Coronary artery (tissue), 2 donors: ENCODE data around the gene ATP5PD.
"Not testable (repeated sequence)": the region's sequence is repeated elsewhere in the genome, so short reads cannot be mapped to it uniquely, and the experiment has no call there.

Experiments
- DNase-seq: peaks from one replicate; pipeline ENCODE4 v3.0.0-alpha.2; 2017; ENCODE audit warnings: low spot score
- H3K27ac ChIP-seq, 2 donors: fragments of 200-600 bp; sonication (generic); one replicate each; pipeline ENCODE4 v1.5.1; 2016 to 2019
- H3K4me3 ChIP-seq: fragments of 200-600 bp; sonication (generic); 2 replicates; pipeline ENCODE4 v1.5.1; 2016; ENCODE audit warnings: mild to moderate bottlenecking, moderate library complexity
- TF ChIP-seq, protein P1 (sequence below): fragments of 200-600 bp; sonication (generic); IDR thresholded peaks from one replicate; pipeline ENCODE4 v1.5.1; 2019; ENCODE audit warnings: antibody characterized with exemption

The ATP5PD gene

DNA sequence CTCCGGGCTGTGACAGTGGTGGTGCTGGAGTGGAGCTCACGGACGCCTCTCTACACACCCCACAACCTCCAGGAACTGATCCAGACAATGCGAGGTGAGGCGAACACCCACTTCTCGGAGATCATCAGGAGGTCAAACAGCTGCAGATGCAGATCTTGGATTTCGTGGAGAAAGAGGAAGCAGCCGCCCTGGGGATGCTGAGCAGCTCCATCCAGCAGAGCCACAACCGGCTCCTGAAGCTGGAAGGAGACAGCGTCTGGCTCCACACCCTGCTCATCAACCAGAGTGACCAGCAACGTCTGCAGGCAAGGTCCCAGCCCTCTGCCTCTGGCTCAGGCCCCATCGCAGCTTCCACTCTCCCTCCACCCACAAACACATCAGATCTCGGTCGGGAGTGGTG is 27.8 kb upstream of the ATP5PD start:
- Histone ChIP-seq H3K27ac (no peak overlapping the region), H3K4me3 (no peak overlapping the region)
- TF ChIP-seq, protein P1, sequence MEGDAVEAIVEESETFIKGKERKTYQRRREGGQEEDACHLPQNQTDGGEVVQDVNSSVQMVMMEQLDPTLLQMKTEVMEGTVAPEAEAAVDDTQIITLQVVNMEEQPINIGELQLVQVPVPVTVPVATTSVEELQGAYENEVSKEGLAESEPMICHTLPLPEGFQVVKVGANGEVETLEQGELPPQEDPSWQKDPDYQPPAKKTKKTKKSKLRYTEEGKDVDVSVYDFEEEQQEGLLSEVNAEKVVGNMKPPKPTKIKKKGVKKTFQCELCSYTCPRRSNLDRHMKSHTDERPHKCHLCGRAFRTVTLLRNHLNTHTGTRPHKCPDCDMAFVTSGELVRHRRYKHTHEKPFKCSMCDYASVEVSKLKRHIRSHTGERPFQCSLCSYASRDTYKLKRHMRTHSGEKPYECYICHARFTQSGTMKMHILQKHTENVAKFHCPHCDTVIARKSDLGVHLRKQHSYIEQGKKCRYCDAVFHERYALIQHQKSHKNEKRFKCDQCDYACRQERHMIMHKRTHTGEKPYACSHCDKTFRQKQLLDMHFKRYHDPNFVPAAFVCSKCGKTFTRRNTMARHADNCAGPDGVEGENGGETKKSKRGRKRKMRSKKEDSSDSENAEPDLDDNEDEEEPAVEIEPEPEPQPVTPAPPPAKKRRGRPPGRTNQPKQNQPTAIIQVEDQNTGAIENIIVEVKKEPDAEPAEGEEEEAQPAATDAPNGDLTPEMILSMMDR, result no peak
- DNase-seq, result no peak

DNA sequence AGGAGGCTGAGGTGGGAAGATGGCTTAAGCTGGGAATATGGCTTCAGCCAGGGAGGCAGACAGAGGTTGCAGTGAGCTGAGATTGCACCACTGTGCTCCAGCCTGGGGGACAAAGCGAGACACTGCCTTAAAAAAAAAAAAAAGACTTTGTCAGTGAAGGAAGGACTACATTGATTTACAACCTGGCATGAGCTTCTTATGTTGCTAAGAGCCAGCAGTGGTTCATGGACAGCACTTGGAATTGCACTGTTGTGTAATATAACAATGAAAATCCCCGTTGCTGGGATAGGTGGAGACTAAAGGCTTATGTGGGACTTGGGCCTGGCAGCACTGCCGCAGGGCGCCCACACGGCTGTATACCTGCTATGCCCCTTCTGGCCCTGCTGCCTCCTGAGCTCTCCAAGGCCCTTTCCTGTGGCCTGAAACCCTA is 26.9 kb upstream of the ATP5PD start:
- TF ChIP-seq, protein P1, result no peak
- Histone ChIP-seq H3K27ac (no peak overlapping the region), H3K4me3 (no peak overlapping the region)
- DNase-seq, result no peak

DNA sequence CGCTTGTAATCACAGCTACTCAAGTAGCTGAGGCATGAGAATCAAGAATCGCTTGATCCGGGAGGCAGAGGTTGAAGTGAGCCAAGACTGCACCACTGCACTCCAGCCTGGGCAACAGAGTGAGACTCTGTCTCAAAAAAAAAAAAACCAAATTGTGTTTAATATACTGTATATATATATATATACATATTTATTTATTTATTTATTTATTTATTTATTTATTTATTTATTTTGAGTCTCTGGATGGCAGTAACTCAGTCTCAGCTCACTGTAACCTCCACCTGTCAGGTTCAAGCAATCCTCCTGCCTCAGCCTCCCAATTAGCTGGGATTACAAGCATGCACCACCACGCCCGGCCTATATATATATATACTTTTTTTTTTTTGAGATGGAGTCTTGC is 26.1 kb upstream of the ATP5PD start:
- H3K4me3 ChIP-seq, DNase-seq, H3K27ac ChIP-seq: not testable (repeated sequence)

DNA sequence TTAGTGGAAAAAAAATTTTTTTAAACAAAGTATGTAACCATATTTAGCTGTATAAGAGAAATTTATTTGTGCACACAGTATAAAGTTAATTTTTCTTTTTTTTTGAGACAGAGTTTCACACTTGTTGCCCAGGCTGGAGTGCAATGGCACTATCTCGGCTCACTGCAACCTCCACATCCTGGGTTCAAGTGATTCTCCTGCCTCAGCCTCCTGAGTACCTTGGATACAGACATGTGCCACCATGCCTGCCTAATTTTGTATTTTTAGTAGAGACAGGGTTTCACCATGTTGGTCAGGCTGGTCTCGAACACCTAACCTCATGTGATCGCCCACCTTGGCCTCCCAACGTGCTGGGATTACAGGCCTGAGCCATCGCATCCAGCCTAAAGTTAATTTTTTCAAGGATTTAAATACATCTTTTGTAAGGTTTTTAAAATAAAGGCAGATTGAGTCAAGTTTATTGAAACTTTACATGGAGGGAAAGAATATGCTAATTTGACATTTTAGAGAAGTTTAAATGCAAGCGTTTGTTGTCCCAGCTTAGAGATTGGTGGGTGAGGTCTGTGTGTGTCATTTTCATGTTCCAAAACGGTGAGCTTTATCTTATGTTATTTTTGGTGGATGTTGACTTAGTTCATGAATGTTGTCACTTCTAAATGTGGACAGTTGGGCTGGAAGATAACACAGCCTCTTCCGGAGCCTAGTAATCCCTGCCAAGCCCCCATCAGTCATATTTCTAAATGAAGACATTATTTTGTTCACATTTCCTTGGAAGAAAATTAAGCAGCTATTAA is 24.9 kb upstream of the ATP5PD start:
- peak overlapping the region in 1 of 2 donors; percentile 4 for H3K27ac ChIP-seq
- not testable (repeated sequence) for DNase-seq, H3K4me3 ChIP-seq

DNA sequence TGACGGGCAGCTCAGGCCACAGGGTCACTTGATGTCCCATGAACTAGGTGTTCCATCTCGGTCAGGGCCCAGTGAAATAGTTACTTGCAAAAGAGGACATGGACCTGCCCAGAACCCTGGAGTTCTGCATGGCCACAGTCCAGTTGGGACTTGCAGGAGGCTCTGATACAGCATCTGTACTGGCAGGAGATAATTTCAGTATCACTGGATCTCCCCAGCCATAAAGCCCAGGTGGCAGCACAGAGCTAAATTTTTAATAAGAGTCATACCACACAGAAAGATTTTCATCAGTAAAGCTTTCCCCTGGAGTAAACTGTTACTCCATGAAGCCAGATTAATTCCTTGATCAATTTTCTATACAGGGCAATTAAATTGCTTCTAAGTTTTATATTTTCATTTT is 23.0 kb upstream of the ATP5PD start:
- DNase-seq, result no peak
- TF ChIP-seq, protein P1, result no peak

DNA sequence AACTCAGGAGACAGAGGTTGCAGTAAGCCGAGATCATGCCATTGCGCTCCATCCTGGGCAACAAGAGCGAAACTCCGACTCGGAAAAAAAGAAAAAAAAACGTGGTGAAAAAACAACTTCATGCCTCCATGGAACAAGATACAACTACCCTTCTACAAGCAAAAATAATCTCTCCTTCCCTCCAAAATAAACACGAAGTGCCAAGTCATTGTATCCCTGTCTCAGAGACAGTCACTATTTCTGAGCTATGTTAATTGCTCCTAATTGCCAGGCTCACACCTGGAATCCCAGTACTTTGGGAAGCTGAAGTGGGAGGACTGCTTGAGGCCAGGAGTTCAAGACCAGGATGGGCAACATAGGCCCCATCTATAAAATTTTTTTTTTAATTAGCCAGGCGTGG is 22.0 kb upstream of the ATP5PD start:
- no peak for DNase-seq
- TF ChIP-seq, protein P1, result no peak
- Histone ChIP-seq H3K4me3 (no peak overlapping the region), H3K27ac (no peak overlapping the region)

More for the DNA sequence above, 23.0 kb upstream of the ATP5PD start:
- no peak overlapping the region for H3K4me3 ChIP-seq
- no peak overlapping the region for H3K27ac ChIP-seq

DNA sequence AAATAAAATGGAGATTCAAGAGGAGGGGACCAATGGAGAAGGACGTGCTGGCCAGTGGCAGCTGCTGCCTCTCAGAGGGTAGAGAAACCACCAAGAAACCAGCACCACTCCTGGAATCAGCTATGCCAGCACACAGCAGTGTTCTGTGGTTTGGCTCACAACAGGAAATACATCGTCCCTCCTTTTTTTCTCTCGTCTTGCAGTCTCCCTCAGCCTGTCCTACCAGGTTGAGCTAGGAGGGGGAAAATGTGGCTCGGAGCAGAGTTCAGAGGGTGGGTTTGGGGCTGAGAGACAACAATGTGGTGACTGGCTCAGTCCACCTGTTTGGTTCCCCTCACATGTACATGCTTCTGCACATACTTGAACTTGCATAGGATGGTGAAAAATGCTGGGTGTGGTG is 21.1 kb upstream of the ATP5PD start:
- DNase-seq, result no peak
- H3K27ac ChIP-seq, result no peak overlapping the region
- no peak overlapping the region for H3K4me3 ChIP-seq
- TF ChIP-seq, protein P1, result no peak

DNA sequence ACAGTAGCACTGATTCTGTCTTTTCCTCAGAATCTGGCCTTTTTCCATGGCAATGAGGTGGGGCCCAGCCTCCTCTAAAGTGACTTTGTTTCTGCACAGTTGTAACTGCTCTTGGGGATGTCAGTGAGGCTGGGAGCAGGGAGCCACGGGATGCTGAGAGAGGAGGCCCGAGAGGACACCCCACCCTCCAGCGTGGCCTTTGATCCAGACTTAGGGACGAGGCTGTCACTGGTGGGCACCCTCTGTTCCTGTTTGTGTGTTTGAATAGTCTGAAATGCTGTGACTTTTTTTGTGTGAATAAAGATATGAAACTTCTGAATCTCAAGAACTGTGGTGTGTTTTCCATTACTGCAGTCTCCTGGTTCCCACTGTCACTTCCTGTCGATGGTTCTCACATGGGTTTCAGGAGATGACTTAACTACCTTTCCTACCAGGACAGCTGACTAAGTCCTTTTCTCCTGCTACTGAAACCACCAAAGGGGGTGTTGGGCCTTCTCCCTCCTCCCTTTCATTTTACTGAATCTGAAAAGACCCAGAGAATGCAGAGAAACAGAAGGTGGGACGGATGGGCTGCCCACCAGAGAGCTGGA is 18.9 kb upstream of the ATP5PD start:
- no peak for DNase-seq
- TF ChIP-seq, protein P1, result no peak
- no peak overlapping the region for H3K4me3 ChIP-seq
- no peak overlapping the region for H3K27ac ChIP-seq
